ENCODE results near the gene RELT. TPM values are rescaled to one million over a fixed set of nuclear protein-coding genes. Genes with fewer than 3 reads are reported as not detected.

Gene RELT
- total and polyA plus RNA-seq, 9 donors = 0.38 to 4.7 (median 2.0) TPM

GRCh38 chr11:73380897-73381410, 4.8 kb downstream of the RELT start:
- H3K36me3 ChIP-seq = no peaks in the 10 kb centered on the region
- 92 to 96% (median 95%) methylated on average over 4 of the region's 4 CpGs for WGBS, 3 donors
- no peak for DNase-seq
- H3K4me1 ChIP-seq (ENCODE audit: insufficient read depth) = peaks cover 6% of the 10 kb centered on the region
- H3K27ac ChIP-seq = no peak overlapping the region
- H3K4me3 ChIP-seq = no peak overlapping the region
- intact Hi-C loops (cut with DNase I) = no loop called here
- H3K27me3 ChIP-seq = no peaks in the 10 kb centered on the region
- TF ChIP-seq POLR2A (IDR thresholded peaks at IDR 0.05) = no peak
- no peak for TF ChIP-seq EP300 (IDR thresholded peaks at IDR 0.05)
- TF ChIP-seq CTCF (IDR thresholded peaks at IDR 0.05) = no peak
- H3K9me3 ChIP-seq = no peaks in the 10 kb centered on the region

GRCh38 chr11:73381589-73381988, 5.4 kb downstream of the RELT start:
- peaks cover 6% of the 10 kb centered on the region for H3K4me1 ChIP-seq (ENCODE audit: insufficient read depth)
- WGBS, 3 donors = 86 to 91% (median 87%) methylated on average over 6 of the region's 6 CpGs
- no peak for TF ChIP-seq POLR2A (IDR thresholded peaks at IDR 0.05)
- TF ChIP-seq CTCF (IDR thresholded peaks at IDR 0.05) = no peak
- TF ChIP-seq EP300 (IDR thresholded peaks at IDR 0.05) = no peak
- H3K27ac ChIP-seq = no peak overlapping the region
- DNase-seq = no peak
- H3K36me3 ChIP-seq = no peaks in the 10 kb centered on the region
- intact Hi-C loops (cut with DNase I) = no loop called here
- no peaks in the 10 kb centered on the region for H3K27me3 ChIP-seq
- H3K9me3 ChIP-seq = no peaks in the 10 kb centered on the region
- H3K4me3 ChIP-seq = no peak overlapping the region

GRCh38 chr11:73382183-73382582, 6.0 kb downstream of the RELT start:
- no peak for DNase-seq
- TF ChIP-seq POLR2A (IDR thresholded peaks at IDR 0.05) (no peak), CTCF (IDR thresholded peaks at IDR 0.05) (no peak), EP300 (IDR thresholded peaks at IDR 0.05) (no peak)
- intact Hi-C loops (cut with DNase I) = no loop called here
- Histone ChIP-seq H3K9me3 (no peaks in the 10 kb centered on the region), H3K27me3 (no peaks in the 10 kb centered on the region), H3K4me1 (ENCODE audit: insufficient read depth) (peaks cover 2% of the 10 kb centered on the region), H3K27ac (no peak overlapping the region), H3K36me3 (no peaks in the 10 kb centered on the region), H3K4me3 (no peak overlapping the region)
- WGBS, 3 donors = 94 to 97% (median 95%) methylated on average over 7 of the region's 7 CpGs

- Histone ChIP-seq H3K9me3 (no peaks in the 10 kb centered on the region), H3K27me3 (no peaks in the 10 kb centered on the region), H3K36me3 (no peaks in the 10 kb centered on the region), H3K27ac (no peak overlapping the region), H3K4me1 (ENCODE audit: insufficient read depth) (no peaks in the 10 kb centered on the region), H3K4me3 (no peak overlapping the region)
- WGBS, 3 donors = 84 to 97% (median 92%) methylated on average over 3 of the region's 3 CpGs
- TF ChIP-seq POLR2A (IDR thresholded peaks at IDR 0.05) = no peak
- TF ChIP-seq CTCF (IDR thresholded peaks at IDR 0.05) = no peak
- TF ChIP-seq EP300 (IDR thresholded peaks at IDR 0.05) = no peak
- no peak for DNase-seq
- intact Hi-C loops (cut with DNase I) = no loop called here
Observed at GRCh38 chr11:73382747-73383146, 6.5 kb downstream of the RELT start.

Data from ovary (tissue), 9 donors.